Mesodermal cell (in vitro differentiated cells): Measurements from ENCODE around the gene IGSF11. TPM values are rescaled to one million over a fixed set of nuclear protein-coding genes. Genes with fewer than 3 reads are reported as not detected.
A peak's percentile ranks its signal among the peaks of the same experiment; 100 is the strongest.
"Not testable (repeated sequence)": the region's sequence is repeated elsewhere in the genome, so short reads cannot be mapped to it uniquely, and the experiment has no call there.

Source experiments
- H3K27ac ChIP-seq: 2 replicates; pipeline ENCODE4 v1.7.0; 2013; ENCODE audit warnings: mild to moderate bottlenecking, low read depth, low read length, moderate library complexity; ENCODE audit not compliant: severe bottlenecking
- H3K36me3 ChIP-seq: 2 replicates; pipeline ENCODE4 v1.7.1; 2013; ENCODE audit warnings: mild to moderate bottlenecking, low read length, moderate library complexity; ENCODE audit not compliant: control insufficient read depth, insufficient read depth
- H3K4me1 ChIP-seq: one replicate; pipeline ENCODE4 v1.7.1; 2013; ENCODE audit warnings: mild to moderate bottlenecking, low read length; ENCODE audit not compliant: insufficient read depth, control insufficient read depth, poor library complexity, severe bottlenecking
- H3K4me3 ChIP-seq: 2 replicates; pipeline ENCODE4 v1.7.0; 2013; ENCODE audit warnings: low read length, control low read depth, mild to moderate bottlenecking; ENCODE audit not compliant: insufficient read depth, poor library complexity, severe bottlenecking; ENCODE audit errors: extremely low read depth
- H3K9me3 ChIP-seq: 2 replicates; pipeline ENCODE4 v1.7.1; 2013; ENCODE audit warnings: mild to moderate bottlenecking, low read length, moderate library complexity; ENCODE audit not compliant: control insufficient read depth
- WGBS, 2 experiments: methylation state at CpG; one replicate each; pipeline ENCODE4 v1.1.5; 2013; ENCODE audit warnings: missing lambda C conversion rate in 2 of 2; ENCODE audit not compliant: insufficient coverage in 2 of 2; 5-methylcytosine and 5-hydroxymethylcytosine counted together
- polyA plus RNA-seq, 2 experiments: library from polyadenylated mRNA; stranded (reverse); fragments of 50-300 nt; gene quantifications; one replicate each; pipeline ENCODE4 v1.2.3, GENCODE V29; 2013

The IGSF11 gene, protein sequence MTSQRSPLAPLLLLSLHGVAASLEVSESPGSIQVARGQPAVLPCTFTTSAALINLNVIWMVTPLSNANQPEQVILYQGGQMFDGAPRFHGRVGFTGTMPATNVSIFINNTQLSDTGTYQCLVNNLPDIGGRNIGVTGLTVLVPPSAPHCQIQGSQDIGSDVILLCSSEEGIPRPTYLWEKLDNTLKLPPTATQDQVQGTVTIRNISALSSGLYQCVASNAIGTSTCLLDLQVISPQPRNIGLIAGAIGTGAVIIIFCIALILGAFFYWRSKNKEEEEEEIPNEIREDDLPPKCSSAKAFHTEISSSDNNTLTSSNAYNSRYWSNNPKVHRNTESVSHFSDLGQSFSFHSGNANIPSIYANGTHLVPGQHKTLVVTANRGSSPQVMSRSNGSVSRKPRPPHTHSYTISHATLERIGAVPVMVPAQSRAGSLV
- 0.48 TPM for polyA plus RNA-seq (2013, experiment 1 of 2)
- 0.30 TPM for polyA plus RNA-seq (2013, experiment 2 of 2)

DNA sequence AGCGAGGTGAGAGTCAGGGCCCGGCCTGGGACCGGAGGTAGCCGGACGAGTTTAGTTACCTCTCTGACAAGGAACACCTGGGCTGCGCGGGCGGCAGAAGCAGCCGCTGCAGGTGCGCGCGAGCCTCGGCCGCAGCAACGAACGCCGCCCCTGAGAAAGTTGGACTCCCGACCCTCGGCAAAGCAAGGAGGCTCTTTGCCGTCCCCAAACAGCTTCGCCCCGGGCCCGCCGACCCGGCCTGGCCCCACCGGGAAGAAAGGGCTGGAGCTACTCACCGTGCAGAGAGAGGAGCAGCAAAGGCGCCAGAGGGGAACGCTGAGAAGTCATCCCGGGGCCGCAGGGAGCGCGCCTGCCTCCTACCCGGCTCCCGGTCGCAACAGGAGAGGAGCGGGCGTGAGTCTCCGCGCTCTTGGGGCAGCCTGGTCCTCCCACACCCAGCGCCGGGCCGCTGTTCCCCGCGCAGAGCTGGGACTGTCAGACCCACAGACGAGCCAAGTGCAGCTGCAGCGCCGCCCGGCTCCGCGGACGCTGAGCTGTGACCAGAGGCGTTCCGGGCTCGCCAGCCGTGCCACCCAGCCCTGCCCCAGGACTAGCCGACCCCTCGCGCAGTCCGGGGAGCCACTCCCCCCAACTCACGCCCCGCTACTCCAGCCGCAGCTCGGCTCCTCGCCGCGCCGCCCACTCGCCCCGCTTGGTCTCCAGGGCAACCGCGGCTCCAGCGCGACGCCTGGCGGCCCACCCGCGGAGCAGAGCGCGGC, at the start of gene IGSF11:
TSS of gene IGSF11 (minus strand) at position 591 of the 758 bp plus-strand sequence. CDS start at position 327, 264 bp downstream.
- Histone ChIP-seq H3K27ac (no peak within 1 kb of the TSS), H3K9me3 (no peaks in the 10 kb centered on the region), H3K4me1 (no peaks in the 10 kb centered on the region), H3K4me3 (peak within 1 kb of the TSS; percentile 48), H3K36me3 (no peaks in the 10 kb centered on the region)
- 1% methylated on average over 51 to 59 of the region's 80 CpGs for WGBS, 2 experiments

DNA sequence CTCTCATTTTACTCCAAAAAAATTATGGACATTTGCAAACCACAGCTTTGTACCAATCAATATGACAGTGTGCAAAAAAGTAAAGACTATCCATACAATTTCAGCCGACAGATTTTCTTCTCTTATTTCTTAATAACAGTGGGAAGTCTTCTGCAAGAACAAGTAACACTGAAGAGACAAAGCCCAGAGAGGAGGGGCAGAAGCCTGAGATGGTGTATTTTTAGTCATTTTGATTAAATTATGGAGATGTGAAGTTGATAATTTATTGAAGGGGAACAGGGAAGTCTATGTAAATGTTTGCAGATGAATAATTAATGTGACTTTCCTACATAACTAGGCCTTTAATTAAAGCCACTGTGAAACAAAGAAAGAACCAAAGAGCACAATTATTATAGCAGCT, 45.7 kb upstream of the IGSF11 start:
- WGBS, 2 experiments: 100% methylated on average over 1 of the region's 1 CpG; no CpG with 5 or more reads in 1 of the 2 experiments
- H3K27ac ChIP-seq: no peak overlapping the region
- no peaks in the 10 kb centered on the region for H3K36me3 ChIP-seq
- no peak overlapping the region for H3K4me3 ChIP-seq
- H3K4me1 ChIP-seq: no peaks in the 10 kb centered on the region
- H3K9me3 ChIP-seq: no peaks in the 10 kb centered on the region

DNA sequence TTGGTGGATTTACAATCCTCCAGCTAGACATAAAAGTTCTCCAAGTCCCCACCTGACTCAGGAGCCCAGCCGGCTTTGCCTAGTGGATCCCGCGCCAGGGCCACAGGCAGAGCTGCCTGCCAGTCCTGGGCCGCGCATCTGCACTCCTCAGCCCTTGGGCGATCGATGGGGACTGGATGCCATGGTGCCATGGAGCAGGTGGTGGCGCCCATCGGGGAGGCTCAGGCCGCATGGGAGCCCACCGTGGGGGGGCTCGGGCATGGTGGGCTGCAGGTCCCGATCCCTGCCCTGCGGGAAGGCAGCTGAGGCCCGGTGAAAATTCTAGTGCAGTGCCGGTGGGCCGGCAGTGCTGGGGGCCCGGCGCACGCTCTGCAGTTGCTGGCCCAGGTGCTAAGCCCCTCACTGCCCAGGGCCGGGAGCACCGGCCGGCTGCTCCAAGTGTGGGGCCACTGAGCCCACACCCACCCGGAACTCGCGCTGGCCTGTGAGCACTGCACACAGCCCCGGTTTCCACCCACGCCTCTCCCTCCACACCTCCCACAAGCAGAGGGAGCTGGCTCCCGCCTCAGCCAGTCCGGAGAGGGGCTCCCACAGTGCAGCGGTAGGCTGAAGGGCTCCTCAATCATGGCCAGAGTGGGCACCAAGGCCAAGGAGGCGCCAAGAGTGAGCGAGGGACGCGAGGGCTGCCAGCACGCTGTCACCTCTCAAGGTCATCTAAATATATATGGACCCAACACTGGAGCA, 38.8 kb upstream of the IGSF11 start:
- Histone ChIP-seq H3K4me1 (no peaks in the 10 kb centered on the region), H3K4me3 (no peak overlapping the region), H3K36me3 (no peaks in the 10 kb centered on the region), H3K27ac (no peak overlapping the region), H3K9me3 (no peaks in the 10 kb centered on the region)
- 93 to 96% methylated on average over 33 to 35 of the region's 36 CpGs for WGBS, 2 experiments

DNA sequence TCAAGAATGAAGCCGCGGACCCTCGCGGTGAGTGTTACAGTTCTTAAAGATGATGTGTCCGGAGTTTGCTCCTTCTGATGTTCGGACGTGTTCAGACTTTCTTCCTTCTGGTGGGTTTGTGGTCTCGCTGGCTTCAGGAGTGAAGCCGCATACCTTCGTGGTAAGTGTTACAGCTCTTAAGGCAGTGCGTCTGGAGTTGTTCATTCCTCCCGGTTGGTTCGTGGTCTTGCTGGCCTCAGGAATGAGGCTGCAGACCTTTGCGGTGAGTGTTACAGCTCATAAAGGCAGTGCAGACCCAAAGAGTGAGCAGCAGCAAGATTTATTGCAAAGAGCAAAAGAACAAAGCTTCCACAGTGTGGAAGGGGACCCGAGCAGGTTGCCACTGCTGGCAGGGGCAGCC, 37.8 kb upstream of the IGSF11 start:
- not testable (repeated sequence) for H3K27ac ChIP-seq, H3K9me3 ChIP-seq, H3K36me3 ChIP-seq, H3K4me3 ChIP-seq, H3K4me1 ChIP-seq
- WGBS, 2 experiments: 90 to 91% methylated on average over 8 to 14 of the region's 15 CpGs

DNA sequence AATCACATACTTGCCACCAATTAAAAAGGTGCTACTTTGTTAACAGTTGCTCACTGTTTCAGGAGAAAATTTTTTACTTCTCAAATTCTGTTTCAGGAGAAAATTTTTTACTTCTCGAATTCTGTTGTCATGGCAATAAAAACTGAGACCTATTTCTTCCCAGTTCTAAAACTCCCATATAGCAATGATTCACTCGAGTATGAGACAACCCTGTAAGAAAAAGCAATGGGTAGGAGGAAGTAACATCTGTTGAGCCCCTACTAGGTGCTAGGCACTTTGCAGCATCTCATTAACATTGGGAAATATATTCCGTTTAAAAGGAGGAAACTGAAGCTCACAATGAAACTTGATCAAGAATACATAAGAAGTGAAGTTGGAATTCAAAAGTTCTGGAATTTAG, 35.1 kb upstream of the IGSF11 start:
- WGBS, 2 experiments: 80% methylated on average over 1 to 2 of the region's 3 CpGs

DNA sequence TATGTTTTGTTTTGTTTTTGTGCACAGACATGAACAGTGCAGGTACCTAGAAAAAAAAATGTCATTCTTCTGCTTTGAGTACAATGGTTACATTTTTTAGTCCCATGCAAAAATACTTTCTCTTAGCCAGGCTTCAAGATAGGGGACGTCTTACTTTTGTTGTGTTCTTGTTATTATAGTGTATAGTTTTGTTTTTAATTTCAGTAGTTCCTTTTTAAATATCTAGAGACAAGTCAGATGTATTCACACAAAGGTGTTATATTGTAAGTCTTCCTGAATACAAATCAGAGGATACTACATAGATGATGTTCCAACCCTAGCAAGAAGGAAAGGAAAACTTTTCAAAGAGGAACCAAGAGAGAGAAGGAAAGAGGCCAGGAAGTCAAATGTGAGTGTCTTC, 28.8 kb upstream of the IGSF11 start:
- WGBS, 2 experiments: no CpG with 5 or more reads among the region's 1 CpG
- Histone ChIP-seq H3K4me1 (no peaks in the 10 kb centered on the region), H3K27ac (no peak overlapping the region), H3K4me3 (no peak overlapping the region), H3K36me3 (no peaks in the 10 kb centered on the region), H3K9me3 (no peaks in the 10 kb centered on the region)

More for the DNA sequence above, 35.1 kb upstream of the IGSF11 start:
- Histone ChIP-seq H3K27ac (no peak overlapping the region), H3K36me3 (no peaks in the 10 kb centered on the region), H3K4me1 (no peaks in the 10 kb centered on the region), H3K4me3 (no peak overlapping the region), H3K9me3 (no peaks in the 10 kb centered on the region)

DNA sequence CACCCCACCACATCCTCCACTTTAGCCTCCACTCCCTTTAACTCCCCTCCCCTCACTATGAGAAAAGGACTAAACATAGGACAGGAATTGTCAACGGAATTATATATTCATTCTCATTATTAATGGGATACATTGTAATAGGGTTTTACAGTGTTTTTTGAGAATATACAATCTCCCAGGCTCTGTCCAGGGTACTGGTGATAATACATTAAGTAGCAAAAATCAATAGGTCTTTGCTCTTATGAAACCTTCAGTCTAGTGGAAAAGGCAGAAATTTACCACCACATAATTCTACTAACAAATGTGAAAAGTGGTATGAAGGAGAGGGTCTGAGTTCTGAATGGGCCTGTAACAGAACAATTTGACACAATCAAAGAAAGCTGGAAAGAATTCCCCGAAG, 28.2 kb upstream of the IGSF11 start:
- Histone ChIP-seq H3K27ac (no peak overlapping the region), H3K36me3 (no peaks in the 10 kb centered on the region), H3K4me1 (no peaks in the 10 kb centered on the region), H3K9me3 (no peaks in the 10 kb centered on the region), H3K4me3 (no peak overlapping the region)
- no CpG with 5 or more reads among the region's 2 CpGs for WGBS, 2 experiments

DNA sequence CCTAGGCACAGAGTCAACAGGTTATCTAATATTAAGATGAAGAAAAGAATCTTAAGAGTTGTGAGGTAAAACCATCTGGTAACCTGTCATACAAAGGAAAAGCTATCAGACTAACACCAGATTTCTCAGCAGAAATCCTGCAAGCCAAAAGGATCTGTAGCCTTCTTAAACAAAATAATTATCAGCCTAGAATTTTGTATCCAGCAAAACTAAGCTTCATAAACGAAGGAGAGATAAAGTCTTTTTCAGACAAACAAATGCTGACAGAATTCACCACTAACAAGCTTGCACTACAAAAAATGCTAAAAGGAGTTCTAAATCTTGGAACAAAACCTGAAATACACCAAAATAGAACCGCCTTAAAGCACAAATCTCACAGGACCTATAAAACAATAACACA, 9.9 kb upstream of the IGSF11 start:
- no peaks in the 10 kb centered on the region for H3K36me3 ChIP-seq
- WGBS, 2 experiments: 84 to 100% methylated on average over 1 to 2 of the region's 2 CpGs
- no peak overlapping the region for H3K4me3 ChIP-seq
- no peaks in the 10 kb centered on the region for H3K9me3 ChIP-seq
- H3K4me1 ChIP-seq: no peaks in the 10 kb centered on the region
- no peak overlapping the region for H3K27ac ChIP-seq

DNA sequence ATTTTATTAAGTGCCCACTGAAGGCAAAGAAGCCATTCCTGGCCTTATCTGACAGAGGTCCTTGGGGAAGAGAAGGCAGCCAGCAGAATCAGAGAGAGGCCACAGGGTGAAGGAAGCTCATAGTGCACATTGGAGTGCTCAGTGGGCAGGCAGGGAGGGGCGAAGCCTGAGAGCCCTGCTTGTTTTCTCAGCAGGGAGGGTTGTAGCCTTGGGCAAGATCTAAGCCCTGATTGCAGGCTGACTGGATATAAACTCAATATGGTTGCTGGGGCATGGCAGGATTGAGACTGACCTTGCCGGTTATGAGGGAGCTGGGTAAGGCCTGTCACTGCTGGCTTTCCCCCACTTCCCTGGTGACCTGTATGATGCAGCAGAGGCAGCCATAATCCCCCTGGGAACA, 7.5 kb upstream of the IGSF11 start:
- H3K36me3 ChIP-seq: no peaks in the 10 kb centered on the region
- WGBS, 2 experiments: 92 to 94% methylated on average over 2 of the region's 2 CpGs
- no peaks in the 10 kb centered on the region for H3K4me1 ChIP-seq
- no peak overlapping the region for H3K27ac ChIP-seq
- no peak overlapping the region for H3K4me3 ChIP-seq
- no peaks in the 10 kb centered on the region for H3K9me3 ChIP-seq

DNA sequence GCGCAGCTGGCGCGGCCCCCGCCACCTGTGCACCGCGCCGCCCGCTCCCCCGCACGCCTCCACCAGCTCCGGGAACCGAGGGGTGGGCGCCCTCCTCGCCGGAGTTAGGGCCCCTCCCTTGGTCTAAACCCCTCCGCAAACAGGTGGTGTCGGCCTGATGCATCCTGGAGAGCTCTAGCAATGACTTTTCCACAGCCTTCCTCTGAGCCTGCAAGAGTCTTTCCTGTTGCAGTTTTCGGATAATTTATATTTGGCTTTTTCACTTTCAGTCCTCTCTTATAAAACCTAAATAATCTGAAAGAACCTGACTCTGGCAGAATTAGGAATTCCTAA, 334 bp upstream of the IGSF11 start:
- peak overlapping the region; percentile 48 for H3K4me3 ChIP-seq
- 0% methylated on average over 8 to 17 of the region's 18 CpGs for WGBS, 2 experiments
- no peaks in the 10 kb centered on the region for H3K4me1 ChIP-seq
- no peaks in the 10 kb centered on the region for H3K9me3 ChIP-seq
- H3K27ac ChIP-seq: no peak overlapping the region
- H3K36me3 ChIP-seq: no peaks in the 10 kb centered on the region
